Stomach (tissue), 9 donors: ENCODE measurements around the gene HTRA3. TPM values are rescaled to one million over a fixed set of nuclear protein-coding genes. Genes with fewer than 3 reads are reported as not detected.
A peak's percentile ranks its signal among the peaks of the same experiment; 100 is the strongest.

Experiments used
- DNase-seq, 2 donors: peaks; one replicate each; pipeline versions ENCODE4 v3.0.0 to v3.0.0-alpha.2; 2013 to 2019
- H3K27ac ChIP-seq, 5 donors: fragments of 200-600 bp in 4 of 5; sonication (generic) in 4 of 5; one replicate each; pipeline ENCODE4 v1.5.1; 2013 to 2019; ENCODE audit warnings: mild to moderate bottlenecking in 1 of 5, moderate library complexity in 1 of 5
- H3K27me3 ChIP-seq, 3 donors: fragments of 200-600 bp; sonication (generic); one replicate each; pipeline ENCODE4 v1.5.1; 2017 to 2019; ENCODE audit warnings: mixed run types in 1 of 3
- H3K36me3 ChIP-seq, 4 donors: fragments of 200-600 bp; sonication (generic); 1 replicate in 3 of 4; 2 replicates in 1 of 4; pipeline ENCODE4 v1.5.1; 2016 to 2019
- H3K4me1 ChIP-seq, 4 donors: fragments of 200-600 bp; sonication (generic); one replicate each; pipeline ENCODE4 v1.5.1; 2016 to 2019
- H3K4me3 ChIP-seq, 4 donors: fragments of 200-600 bp; sonication (generic) in 3 of 4; one replicate each; pipeline ENCODE4 v1.5.1; 2016 to 2019; ENCODE audit warnings: mild to moderate bottlenecking in 1 of 4
- H3K9me3 ChIP-seq, 4 donors: fragments of 200-600 bp; sonication (generic); one replicate each; pipeline ENCODE4 v1.5.1; 2016 to 2019
- CTCF ChIP-seq, 7 experiments: fragments of 450-650 bp in 4 of 7; fragments of 200-600 bp in 3 of 7; sonication (generic) in 3 of 7; IDR thresholded peaks; one replicate each; pipeline ENCODE4 v1.5.1; 2016 to 2019; ENCODE audit warnings: antibody characterized with exemption in 7 of 7, control low read depth in 2 of 7, mild to moderate bottlenecking in 1 of 7
- EP300 ChIP-seq: sonication (generic); formaldehyde crosslinking; IDR thresholded peaks from one replicate; pipeline ENCODE4 v1.6.1; 2017; ENCODE audit warnings: antibody characterized with exemption
- POLR2A ChIP-seq, 4 donors: fragments of 450-650 bp; IDR thresholded peaks; one replicate each; pipeline ENCODE4 v1.6.1; 2016; ENCODE audit warnings: antibody characterized with exemption in 4 of 4, control low read depth in 2 of 4, mild to moderate bottlenecking in 1 of 4, moderate library complexity in 1 of 4
- POLR2AphosphoS5 ChIP-seq, 3 donors: sonication (generic); formaldehyde crosslinking; IDR thresholded peaks; one replicate each; pipeline ENCODE4 v1.6.1; 2016; ENCODE audit warnings: antibody characterized with exemption in 3 of 3
- WGBS, 5 donors: extraction: QIAGEN DNeasy Blood & Tissue Kit in 3 of 5; methylation state at CpG; one replicate each; pipeline versions ENCODE4 v1.1.5 to v1.1.7; 2013 to 2018; 5-methylcytosine and 5-hydroxymethylcytosine counted together
- intact Hi-C: fragments of 100-400 bp; cut with DNase I; formaldehyde crosslinking; loops from one replicate; pipeline ENCODE4 v1.15.1; 2023; ENCODE audit warnings: low total_unique reads
- polyA plus RNA-seq, 3 donors: library from polyadenylated mRNA; stranded (reverse); fragments of 200-250 nt; gene quantifications; one replicate each; pipeline ENCODE4 v1.2.3, GENCODE V29; 2013
- total RNA-seq, 5 donors: library from RNA; depleted of rRNA; stranded (reverse); fragments of >200 nt; gene quantifications; one replicate each; pipeline versions ENCODE4 v1.1.0 to v1.2.3, GENCODE V29; 2014 to 2016
- donor health status: healthy with polysubstance abuse.
- donor health status: Bipolar disorder and iron deficiency.
- donor health status: healthy.

The HTRA3 gene
- total and polyA plus RNA-seq, 8 donors: 6.6 to 26.8 (median 15.9) TPM

GRCh38 chr4:8329560-8329858 lies 60.0 kb downstream of the HTRA3 start:
- 48 to 82% (median 75%) methylated on average over 3 to 6 of the region's 6 CpGs for WGBS, 5 donors
- H3K27ac ChIP-seq: no peak overlapping the region
- H3K4me1 ChIP-seq: peaks cover 0 to 14% (median 11%) of the 10 kb centered on the region in 4 donors
- DNase-seq: no peak
- H3K4me3 ChIP-seq: no peak overlapping the region
- no peaks in the 10 kb centered on the region for H3K36me3 ChIP-seq
- intact Hi-C loops: no loop called here
- H3K27me3 ChIP-seq: no peaks in the 10 kb centered on the region
- H3K9me3 ChIP-seq: no peaks in the 10 kb centered on the region
- TF ChIP-seq POLR2A (IDR thresholded peaks at IDR 0.05) (no peak), CTCF (IDR thresholded peaks at IDR 0.05) (no peak), EP300 (no peak), POLR2AphosphoS5 (IDR thresholded peaks at IDR 0.05) (no peak)

GRCh38 chr4:8329859-8330761 lies 60.6 kb downstream of the HTRA3 start:
- WGBS, 5 donors: 82 to 87% (median 85%) methylated on average over 14 to 20 of the region's 20 CpGs

GRCh38 chr4:8330821-8331574 lies 61.4 kb downstream of the HTRA3 start:
- intact Hi-C loops: no loop called here
- Histone ChIP-seq H3K9me3 (peaks cover 0 to 2% (median 0%) of the 10 kb centered on the region in 4 donors), H3K27ac (no peak overlapping the region), H3K4me1 (peaks cover 0 to 14% (median 11%) of the 10 kb centered on the region in 4 donors), H3K27me3 (no peaks in the 10 kb centered on the region), H3K36me3 (no peaks in the 10 kb centered on the region), H3K4me3 (no peak overlapping the region)
- peak in 2 of 3 donors; percentile 13 to 31 for TF ChIP-seq POLR2AphosphoS5 (IDR thresholded peaks at IDR 0.05)
- TF ChIP-seq CTCF (IDR thresholded peaks at IDR 0.05): no peak
- TF ChIP-seq EP300: peak; percentile 75
- TF ChIP-seq POLR2A (IDR thresholded peaks at IDR 0.05): no peak
- peak in 1 of 2 donors; percentile 25 for DNase-seq
- WGBS, 5 donors: 52 to 72% (median 66%) methylated on average over 11 to 15 of the region's 15 CpGs

More at GRCh38 chr4:8329859-8330761, 60.6 kb downstream of the HTRA3 start:
- Histone ChIP-seq H3K4me3 (no peak overlapping the region), H3K9me3 (no peaks in the 10 kb centered on the region), H3K4me1 (peaks cover 0 to 14% (median 11%) of the 10 kb centered on the region in 4 donors), H3K27ac (no peak overlapping the region), H3K36me3 (no peaks in the 10 kb centered on the region), H3K27me3 (no peaks in the 10 kb centered on the region)
- DNase-seq: no peak
- TF ChIP-seq POLR2AphosphoS5 (IDR thresholded peaks at IDR 0.05): no peak
- intact Hi-C loops: no loop called here

- 71 to 89% (median 84%) methylated on average over 6 of the region's 6 CpGs for WGBS, 5 donors
- Histone ChIP-seq H3K27ac (no peak overlapping the region), H3K27me3 (no peaks in the 10 kb centered on the region), H3K36me3 (no peaks in the 10 kb centered on the region), H3K9me3 (peaks cover 0 to 2% (median 0%) of the 10 kb centered on the region in 4 donors), H3K4me3 (no peak overlapping the region), H3K4me1 (peaks cover 0 to 14% (median 11%) of the 10 kb centered on the region in 4 donors)
- TF ChIP-seq CTCF (IDR thresholded peaks at IDR 0.05): no peak
- intact Hi-C loops: no loop called here
- DNase-seq: peak in 1 of 2 donors; percentile 1
These were observed 62.0 kb downstream of the HTRA3 start for GRCh38 chr4:8331575-8331955.
